IMR-90 (cell line): ENCODE data around the gene CSDE1.

ENCODE experiments used
- CEBPB ChIP-seq: IDR thresholded peaks from 2 replicates; pipeline ENCODE4 v1.6.1; 2012; ENCODE audit warnings: low read depth, low read length, improper control_type of control experiment
- CTCF ChIP-seq: conservative IDR thresholded peaks from 2 replicates; pipeline ENCODE4 v1.5.1; 2012; ENCODE audit warnings: mild to moderate bottlenecking, low read depth, low read length, improper control_type of control experiment
- MAFK ChIP-seq: IDR thresholded peaks from 2 replicates; pipeline ENCODE4 v1.6.1; 2012; ENCODE audit warnings: low read depth, low read length, improper control_type of control experiment
- MXI1 ChIP-seq: IDR thresholded peaks from 2 replicates; pipeline ENCODE4 v1.6.1; 2012; ENCODE audit warnings: low read depth, mild to moderate bottlenecking, low read length, moderate library complexity, borderline replicate concordance
- POLR2A ChIP-seq: IDR thresholded peaks from 2 replicates; pipeline ENCODE4 v1.6.1; 2012; ENCODE audit warnings: mild to moderate bottlenecking, low read depth, low read length
- RFX5 ChIP-seq: IDR thresholded peaks from 2 replicates; pipeline ENCODE4 v1.8.0; 2012; ENCODE audit warnings: low read depth, mild to moderate bottlenecking, low read length, moderate library complexity
- SMC3 ChIP-seq: fragments of 150-350 bp; IDR thresholded peaks from 2 replicates; pipeline ENCODE4 v1.6.1; 2016; ENCODE audit warnings: low read depth, mild to moderate bottlenecking, antibody characterized with exemption, low read length, moderate library complexity

- TF ChIP-seq SMC3 (no peak), CEBPB (no peak), CTCF (no peak), POLR2A (no peak), MAFK (no peak), RFX5 (no peak), MXI1 (no peak)
Measured at GRCh38 chr1:114740331-114740730, 17.5 kb downstream of the CSDE1 start.
